Fibroblast of skin of back (primary cell): ENCODE results near the gene ATIC.

Experiments used
- DNase-seq: peaks from one replicate; pipeline ENCODE4 v3.0.0-alpha.2; 2013

Gene ATIC

GRCh38 chr2:215399067-215399716 is 87.3 kb downstream of the ATIC start:
- DNase-seq = no peak
